IPS DF 4.7 (cell line): Measurements from ENCODE around the gene SIVA1.

Experiments
- DNase-seq: peaks from one replicate; pipeline ENCODE4 v3.0.0-alpha.2; 2013; ENCODE audit warnings: low spot score; ENCODE audit errors: extremely low read depth

Gene SIVA1

DNA sequence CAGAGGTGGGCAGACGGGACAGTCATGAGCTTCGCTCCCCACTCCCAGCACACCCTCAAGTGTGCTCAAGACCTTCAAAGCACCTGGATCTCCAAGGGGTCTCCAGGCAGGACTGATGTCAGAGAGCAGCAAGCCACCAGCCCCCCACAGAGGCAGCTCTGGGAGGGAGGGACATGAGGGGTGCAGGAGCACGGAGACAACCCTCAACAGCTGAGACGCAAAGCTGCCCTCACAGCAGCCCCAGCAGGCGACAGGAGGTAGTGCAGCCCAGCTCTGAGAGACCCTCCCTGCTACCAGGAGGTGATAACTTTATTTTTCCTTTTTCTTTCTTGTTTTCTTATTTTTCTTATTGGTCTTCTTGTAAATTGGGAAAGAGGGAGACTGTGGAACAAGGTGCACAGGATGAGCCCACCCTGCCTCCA, 17.9 kb downstream of the SIVA1 start:
- no peak for DNase-seq

GRCh38 chr14:104771374-104771773, 18.4 kb downstream of the SIVA1 start:
- no peak for DNase-seq

DNA sequence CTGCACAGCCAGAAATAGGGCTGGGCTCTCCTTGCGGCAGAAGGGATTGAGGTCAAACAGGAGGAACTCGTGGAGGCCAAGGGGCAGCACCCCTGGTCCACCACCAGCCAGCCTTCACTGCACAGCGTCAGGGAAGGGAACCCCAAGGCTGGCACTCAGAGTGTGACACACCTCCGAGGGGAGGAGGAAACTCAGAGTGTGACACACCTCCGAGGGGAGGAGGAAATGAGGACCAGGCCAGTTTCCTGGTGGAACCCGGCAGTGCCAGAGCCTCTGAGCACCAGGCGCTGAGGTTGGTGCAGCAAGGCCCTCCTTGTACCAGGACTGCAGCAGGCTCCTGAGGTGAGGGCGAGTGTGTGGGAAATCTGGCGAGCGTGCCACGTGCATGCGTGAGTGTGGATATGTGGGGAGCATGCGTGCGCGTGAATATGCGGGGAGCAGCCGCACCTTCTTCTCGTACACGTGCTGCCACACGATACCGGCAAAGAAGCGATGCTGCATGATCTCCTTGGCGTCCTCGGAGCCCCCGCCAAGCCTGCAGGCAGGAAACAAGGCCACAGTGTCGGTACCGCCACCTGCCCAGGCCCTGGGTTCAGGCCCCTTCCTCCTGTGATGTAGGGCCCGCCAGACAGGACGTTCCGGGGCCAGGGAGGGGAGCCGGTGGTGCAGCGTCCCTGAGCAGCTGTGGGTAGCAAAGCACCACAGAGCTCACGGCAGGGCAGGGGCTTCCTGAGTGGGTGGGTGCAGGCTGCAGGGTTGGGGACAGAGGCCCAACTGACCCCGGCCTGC, 19.2 kb downstream of the SIVA1 start:
- no peak for DNase-seq

GRCh38 chr14:104772707-104773504, 20.0 kb downstream of the SIVA1 start:
- no peak for DNase-seq

DNA sequence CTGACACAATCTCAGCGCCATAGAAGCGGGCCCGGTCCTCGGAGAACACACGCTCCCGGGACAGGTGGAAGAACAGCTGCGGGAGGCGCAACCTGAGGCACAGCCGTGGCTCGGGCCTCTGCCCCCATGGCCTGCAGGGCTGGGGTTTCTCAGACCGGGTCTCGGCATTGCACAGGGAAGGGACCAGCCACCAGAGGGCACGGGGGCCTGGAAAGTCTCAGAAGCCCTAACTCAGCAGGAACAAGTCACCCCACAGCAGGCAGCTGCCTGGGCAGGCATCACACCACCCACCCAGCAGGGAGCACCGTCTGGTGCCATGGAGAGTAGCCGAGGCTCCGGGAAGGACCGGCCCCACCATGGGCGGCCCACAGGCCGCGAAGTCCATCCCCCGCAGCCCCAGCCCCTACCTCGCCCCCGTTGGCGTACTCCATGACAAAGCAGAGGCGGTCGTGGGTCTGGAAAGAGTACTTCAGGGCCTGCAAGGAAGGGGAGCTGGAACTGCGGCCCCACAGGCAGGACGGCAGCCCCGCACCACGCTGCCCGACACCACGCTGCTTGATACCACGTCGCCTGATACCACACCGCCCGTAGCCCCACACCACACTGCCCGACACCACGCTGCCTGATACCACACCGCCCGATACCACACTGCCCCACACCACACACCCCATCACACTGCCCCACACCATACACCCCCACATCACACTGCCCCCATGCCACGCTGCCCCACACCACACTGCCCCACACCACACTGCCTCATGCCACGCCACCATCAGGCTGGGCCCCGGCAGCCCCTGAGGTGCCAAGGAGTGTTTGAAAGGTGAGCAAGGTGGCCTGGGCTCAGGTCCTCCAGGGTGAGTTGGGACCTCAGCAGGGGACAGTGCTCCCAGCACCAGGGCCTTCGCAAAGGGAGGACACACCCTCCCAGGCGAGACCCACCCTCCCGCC, 20.8 kb downstream of the SIVA1 start:
- DNase-seq: no peak

- DNase-seq: no peak
Observed at GRCh38 chr14:104774453-104775072, 21.6 kb downstream of the SIVA1 start.

DNA sequence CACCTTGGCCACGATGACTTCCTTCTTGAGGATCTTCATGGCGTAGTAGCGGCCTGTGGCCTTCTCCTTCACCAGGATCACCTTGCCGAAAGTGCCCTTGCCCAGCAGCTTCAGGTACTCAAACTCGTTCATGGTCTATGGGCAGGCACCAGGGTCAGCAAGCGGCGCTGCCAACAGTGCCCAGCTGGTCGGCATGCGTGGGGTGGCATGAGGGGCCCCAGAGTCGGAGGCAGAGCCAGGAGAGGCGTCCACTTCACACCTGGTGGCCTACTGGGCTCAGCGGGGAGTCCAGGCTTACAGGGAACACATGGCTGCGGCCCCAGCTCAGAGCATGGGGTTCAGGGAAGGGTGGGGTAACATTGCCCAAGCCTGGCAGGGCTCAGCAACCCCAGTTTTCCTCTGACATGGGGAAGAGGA, 22.1 kb downstream of the SIVA1 start:
- DNase-seq: no peak

- DNase-seq: no peak
Observed at GRCh38 chr14:104776481-104776880, 23.5 kb downstream of the SIVA1 start.

DNA sequence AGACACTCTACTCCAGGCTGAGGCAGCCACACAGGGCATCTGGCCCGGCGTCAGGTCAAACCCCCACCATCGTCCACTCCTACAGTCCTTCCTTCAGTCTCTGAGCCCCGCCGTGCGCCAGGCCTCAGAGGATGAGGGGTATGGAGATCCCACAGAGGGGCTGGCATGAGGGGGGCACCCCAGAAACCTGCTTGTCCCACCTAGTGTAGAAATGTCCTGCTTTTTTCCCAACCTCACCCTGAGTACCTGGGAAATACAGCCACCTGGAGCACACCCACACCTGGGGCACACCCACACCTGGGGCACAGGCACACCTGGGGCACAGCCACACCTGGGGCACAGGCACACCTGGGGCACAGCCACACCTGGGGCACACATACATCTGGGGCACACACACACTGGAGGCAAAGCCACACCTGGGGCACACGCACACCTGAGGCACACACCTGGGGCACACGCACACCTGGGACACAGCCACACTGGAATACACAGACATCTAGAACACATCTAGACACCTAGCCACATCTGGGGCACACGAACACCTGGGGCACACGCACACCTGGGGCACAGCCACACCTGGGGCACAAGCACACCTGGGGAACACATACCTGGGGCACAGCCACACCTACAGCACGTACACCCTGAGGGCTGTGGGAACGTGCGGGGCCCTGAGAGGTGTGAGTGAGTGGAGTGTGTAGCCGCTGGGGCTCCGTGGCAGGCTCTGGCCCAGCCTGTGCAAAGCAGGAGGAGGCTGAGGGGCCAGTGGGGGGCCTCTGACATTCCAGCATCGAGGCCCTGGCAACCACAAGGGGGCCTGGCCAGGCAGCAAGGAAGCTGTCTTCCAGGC, 24.2 kb downstream of the SIVA1 start:
- no peak for DNase-seq

DNA sequence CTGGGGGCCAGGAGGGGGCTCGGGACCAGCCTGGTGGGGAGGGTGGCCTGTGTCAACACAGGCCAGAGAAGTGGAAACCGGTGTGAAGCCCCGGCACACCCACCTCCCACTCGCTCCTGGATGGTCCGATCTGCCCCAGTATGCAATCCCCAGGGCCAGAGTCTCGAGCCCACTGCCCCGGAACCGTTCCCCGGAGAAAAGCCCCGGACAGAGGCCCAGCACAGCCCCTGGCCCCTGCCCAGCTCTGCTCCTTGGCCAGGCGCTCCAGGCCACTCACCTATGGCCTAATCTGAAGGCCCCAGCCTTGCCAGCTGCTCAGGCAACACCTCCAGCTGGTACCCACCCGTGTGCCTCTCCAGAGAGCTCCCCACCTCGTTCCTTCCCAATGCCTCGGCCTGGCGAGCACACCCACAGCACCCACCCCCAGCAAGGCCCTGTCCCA, 24.9 kb downstream of the SIVA1 start:
- no peak for DNase-seq

- DNase-seq: no peak
Observed at GRCh38 chr14:104778694-104779331, 25.9 kb downstream of the SIVA1 start.

DNA sequence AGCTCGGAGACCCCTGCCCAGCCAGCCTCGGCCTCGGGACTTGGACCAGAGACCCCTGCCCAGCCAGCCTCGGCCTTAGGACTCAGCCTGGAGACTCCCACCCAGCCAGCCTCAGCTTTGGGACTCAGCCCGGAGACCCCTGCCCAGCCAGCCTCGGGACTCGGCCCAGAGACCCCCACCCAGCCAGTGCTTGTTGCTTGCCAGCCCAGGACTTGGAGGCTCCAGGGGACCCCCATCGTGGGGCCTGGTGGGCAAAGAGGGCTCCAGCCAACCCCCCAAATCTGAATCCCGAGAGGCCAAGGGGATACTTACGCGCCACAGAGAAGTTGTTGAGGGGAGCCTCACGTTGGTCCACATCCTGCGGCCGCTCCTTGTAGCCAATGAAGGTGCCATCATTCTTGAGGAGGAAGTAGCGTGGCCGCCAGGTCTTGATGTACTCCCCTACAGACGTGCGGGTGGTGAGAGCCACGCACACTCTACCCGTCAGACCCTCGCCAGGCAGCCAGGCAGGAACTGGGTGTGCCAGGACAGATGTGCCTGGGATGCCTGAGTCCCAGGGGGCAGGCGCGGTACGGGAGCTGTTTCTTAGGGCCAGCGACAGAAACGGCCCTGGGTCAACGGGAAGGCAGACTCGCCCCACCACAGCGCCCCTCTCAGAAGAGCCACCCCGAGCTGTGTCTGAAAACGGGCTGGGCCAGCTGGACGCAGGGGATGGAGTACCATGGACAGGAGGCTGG, 27.0 kb downstream of the SIVA1 start:
- DNase-seq: no peak

GRCh38 chr14:104780513-104781030, 27.6 kb downstream of the SIVA1 start:
- no peak for DNase-seq

- DNase-seq: no peak
Observed at GRCh38 chr14:104781271-104782077, 28.5 kb downstream of the SIVA1 start.

GRCh38 chr14:104782086-104782807, 29.3 kb downstream of the SIVA1 start:
- no peak for DNase-seq

DNA sequence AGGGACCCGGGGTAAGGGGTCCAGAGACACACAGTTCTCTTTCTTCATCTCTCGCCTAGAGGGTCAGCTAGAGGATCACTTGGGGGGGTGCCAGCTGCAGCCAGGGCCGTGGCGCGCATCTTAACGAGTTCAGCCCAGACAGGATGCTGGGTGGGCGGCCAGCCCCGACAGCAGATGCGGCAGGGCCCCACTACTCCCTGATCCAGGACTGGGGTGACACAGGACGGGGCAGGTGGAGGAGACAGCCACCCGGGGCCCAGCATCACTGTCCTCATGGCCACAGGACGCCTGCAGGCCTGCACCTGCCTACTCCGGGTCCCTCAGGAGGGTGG, 29.8 kb downstream of the SIVA1 start:
- no peak for DNase-seq

- DNase-seq: no peak
Observed at GRCh38 chr14:104783484-104784217, 30.7 kb downstream of the SIVA1 start.
